Stimulated activated CD8-positive, alpha-beta memory T cell treated with anti-CD3 and anti-CD28 coated beads, Interleukin-2, amount 100 ng/mL, for 1 hour (primary cell): ENCODE data around the gene FYB1.

ENCODE experiments used
- DNase-seq, 2 donors: peaks; one replicate each; pipeline ENCODE4 v3.0.0-alpha.2; 2020; ENCODE audit warnings: low read depth in 2 of 2

The FYB1 gene

DNA sequence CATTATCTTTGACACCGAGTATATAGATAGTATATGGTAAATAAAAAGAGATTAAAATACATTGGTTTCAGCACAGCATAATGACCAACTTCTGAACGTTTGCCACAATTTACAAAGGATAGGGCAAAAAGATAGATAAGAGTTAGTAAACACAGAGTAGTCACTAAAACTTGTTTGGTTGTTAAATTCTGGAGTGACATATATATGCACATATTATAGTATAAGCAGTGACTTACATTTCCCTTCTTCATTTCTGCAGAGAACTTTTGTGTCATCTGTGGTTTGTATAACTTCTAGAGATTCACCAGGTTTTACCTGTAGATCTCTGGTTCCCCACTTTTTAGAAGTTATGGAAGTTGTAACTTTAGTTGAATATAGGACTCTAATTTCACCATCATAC, 100.7 kb downstream of the FYB1 start:
- no peak for DNase-seq

DNA sequence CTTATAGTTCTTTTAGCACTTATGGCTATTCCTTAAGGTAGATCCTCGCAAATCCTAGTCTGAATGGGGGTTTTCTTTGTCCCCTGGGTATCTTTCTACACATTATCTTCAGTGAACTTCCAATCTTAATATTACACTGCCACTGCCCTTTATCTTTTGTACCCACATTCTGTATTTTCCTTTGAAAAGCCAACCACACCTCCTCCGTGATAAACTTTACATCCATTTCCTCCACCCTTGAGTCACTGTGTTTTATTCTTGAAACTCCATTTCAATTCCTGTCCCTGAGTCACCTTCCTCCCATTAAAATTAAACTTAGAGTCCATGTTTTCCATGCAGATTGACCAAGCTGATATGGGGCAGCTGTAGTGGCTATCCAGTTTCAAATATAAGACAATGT, 102.0 kb downstream of the FYB1 start:
- DNase-seq = no peak

DNA sequence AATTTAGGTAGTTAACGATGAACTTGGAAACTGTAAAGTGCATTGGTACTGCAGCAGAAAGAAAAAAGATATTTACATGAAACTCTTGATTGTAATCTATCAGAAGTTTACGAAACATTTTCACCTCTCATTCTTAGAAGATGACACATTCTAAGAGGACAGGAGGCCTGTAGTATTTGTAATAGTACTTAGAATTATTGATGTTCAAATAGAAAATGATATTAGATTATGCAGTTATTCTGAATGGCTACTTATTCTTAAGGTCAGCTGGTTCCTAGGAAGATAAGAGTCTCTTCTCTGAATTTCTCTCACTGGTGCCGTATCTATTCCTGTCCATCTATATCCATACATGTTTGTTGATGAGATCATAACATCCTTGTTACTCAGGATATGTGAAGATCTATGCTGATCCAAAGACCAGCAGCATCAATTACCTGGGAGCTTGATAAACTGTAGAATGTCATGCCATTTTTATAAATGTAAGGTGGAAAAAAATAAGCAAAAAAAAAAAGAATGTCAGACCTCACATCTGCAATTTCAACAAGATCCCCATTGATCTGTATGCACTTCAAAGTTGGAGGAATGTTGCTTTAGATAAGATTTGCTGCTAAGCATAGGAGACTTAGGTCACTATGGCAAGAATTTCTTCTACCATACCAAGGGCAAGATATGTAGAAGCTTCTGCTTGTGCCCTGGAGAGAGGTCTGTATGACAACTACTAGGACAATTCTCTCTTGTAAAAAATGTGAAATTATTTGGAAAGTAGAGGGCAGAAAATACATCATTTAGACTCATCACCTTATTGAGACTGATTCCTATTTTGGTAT, 102.8 kb downstream of the FYB1 start:
- DNase-seq = no peak

DNA sequence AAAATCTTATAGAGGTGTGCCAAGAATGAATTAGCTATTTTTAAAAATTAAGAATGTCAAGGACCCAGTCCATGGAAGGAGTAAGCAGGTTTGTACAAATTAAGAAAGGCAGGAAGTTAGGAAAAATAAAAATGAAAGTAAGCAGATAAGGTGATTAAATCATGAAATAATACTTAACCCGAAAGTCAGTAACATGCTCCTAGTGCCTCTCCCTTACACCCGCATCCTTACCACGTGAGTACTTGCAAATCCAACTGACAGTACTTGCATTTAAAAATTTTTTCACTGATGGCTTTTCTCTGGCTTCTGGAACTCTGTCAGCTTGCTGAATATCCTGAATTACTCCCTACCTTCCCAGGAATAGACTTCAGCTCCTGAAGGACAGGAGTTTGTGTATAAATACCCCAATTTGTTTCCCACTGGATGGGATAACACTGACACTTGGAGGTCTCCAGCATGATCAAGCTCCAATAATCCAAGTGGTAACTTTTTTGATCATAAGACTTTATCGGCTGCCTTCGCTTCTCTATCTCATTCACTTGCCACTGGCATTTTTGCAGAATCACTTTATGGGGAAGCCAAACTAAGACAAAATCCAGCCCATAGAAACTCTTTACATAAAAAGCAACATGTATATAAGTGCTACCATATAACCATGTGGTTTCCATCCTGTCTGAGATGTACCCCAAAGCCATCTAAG, 103.6 kb downstream of the FYB1 start:
- no peak for DNase-seq

DNA sequence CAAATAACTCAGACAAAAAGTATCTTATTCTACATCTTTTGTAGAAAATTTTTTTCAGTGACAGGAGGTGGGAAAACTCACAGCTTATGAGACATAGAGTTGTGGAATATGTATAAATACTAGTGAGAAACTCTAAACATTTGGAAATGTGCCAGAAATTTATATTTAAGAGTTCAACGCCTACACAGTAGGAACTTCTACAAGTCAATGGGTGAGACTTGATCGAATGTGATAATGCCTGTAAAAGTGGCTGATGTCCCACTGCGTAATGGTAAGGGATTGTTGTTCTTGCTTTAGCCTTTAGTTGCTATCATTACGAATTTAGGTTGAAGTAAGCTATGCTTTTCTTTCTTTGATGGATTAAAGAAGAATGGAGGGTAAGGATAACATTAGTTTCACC, 105.2 kb downstream of the FYB1 start:
- no peak for DNase-seq

DNA sequence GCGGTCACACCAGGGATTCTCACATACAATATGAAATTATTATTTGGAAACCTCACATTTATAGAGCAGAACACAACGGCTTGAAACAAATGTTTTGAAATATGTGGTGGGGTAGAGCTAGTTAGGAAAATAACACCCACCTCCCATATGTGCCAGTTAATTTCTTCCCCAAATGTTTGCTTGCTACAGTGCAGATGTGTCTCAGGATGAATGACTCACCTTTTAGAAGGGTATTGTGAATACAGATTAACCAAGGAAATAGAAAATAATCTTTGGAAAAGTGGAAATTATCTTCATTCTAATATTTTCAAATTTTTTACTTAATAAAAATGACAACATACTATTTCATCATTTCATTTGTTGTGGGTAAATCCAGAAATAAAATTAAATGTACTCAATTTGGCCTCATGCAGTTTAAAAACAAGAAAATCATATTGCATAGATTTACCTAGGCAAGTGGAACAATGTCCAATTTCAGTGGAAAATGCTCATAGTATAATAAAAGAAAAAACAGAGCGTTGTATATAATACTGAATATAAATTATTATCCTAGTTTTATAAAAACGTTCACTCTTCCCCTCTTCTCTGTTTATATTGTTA, 105.9 kb downstream of the FYB1 start:
- no peak for DNase-seq

DNA sequence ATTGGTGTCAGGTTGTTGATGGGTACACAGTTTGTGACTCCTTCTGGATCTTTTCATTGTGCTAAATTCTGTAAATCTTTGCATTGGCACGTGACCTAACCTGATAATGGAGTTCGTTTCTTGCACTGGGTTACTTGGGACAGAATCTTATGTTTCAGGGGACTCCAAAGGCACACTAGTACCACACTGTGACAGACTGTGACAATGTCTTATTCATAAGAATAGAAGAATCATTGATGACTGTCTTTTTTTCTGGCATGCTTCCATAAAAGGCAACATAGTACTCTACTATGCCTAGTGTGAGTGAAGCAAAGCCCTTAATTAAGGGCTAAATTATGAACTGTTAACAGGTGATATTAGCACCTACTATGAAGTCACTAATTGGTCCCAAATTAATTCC, 109.8 kb downstream of the FYB1 start:
- no peak for DNase-seq

DNA sequence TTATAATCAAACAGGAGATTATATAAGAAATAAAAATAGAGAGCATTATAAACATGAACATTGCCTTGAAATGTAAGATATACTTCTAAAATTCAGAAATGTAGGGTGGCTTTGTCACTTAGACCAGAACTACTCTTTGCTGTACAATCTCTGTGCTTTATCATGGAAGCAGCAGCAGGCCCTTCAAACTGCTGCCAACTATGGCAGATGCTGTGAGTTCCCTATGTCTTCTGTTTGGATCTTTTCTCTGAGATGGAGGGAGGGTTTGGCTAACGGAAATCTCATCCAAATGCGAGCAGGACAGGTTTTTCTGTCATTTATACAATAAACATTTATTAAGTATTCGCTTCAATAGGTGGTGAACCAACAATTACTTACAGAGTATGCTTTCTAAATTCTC, 110.4 kb downstream of the FYB1 start:
- DNase-seq = no peak

DNA sequence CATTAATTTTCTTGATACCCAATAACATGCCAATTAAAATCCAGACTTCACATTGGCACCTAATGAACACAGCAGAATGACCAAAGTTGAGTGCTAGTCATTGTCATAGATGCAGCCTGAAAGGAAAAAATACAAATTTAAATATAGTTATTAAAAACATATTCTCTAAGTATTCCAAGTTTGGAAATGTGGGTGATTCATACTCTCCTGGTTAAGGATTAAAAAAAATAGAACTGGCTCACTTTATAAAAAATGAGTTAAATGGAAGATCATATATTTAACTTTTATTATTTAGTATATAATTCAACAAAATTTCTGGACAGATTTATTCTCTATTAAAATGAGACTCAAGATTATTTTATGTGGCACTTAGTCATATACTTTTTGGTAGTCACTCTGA, 112.0 kb downstream of the FYB1 start:
- DNase-seq = no peak

DNA sequence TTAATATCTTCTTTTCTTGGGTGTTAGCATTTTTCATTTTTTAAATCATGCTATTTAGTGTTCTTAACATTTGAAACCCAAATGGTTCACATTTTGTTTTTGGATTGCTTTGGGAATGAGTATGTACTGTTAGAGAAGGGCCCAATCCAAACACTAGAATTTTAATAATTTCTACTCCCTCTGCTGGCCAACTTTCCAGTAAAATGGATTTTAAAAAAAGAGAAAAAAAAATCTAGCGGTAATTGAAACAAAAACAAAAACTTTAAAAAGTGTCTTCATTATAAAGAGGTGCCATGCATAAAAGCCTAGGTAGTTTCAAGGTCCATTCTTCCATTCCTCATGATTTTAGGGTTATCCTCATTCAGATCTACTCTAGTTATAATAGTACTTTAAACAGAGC, 113.0 kb downstream of the FYB1 start:
- DNase-seq = no peak

DNA sequence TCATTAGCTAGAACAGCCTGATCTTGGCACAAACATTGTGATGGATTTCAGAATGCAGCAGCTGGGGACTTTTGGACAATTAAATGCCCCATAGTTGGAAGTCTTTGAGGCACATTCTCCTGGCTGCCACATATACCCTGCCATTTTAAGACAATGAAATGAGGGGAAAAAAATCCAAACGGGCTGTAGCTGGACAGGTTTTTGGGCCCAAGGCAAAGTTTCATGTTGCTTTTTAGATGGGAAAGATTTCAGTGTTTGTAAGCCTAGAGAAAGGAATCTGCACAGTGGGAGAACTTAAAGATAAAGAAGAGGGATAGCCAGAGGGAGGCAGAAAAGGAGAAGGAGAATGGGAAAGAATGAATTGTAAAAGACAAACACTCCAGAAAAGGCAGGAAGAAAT, 115.1 kb downstream of the FYB1 start:
- no peak for DNase-seq

DNA sequence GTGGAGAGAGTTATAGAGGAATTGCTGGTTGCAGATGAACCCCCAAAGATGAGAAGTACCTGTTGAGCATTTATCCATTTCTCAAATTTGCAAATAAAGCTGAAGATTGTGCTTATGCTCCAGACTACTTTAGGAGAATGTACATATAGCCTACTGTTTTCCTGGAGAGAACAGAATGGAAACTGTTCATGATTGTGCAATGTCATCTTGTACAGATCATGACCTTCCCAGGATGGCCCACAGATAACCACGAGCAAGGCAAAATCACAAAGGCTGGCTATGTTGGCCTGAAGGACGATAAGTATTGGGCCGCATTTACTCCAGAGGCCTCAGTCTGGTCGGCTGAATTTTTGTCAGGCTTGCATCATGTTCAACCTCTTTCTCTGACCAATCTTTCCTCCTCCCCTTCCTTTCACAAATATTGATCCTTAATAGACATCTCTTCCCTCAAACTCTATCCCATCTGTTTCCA, 116.6 kb downstream of the FYB1 start:
- no peak for DNase-seq

DNA sequence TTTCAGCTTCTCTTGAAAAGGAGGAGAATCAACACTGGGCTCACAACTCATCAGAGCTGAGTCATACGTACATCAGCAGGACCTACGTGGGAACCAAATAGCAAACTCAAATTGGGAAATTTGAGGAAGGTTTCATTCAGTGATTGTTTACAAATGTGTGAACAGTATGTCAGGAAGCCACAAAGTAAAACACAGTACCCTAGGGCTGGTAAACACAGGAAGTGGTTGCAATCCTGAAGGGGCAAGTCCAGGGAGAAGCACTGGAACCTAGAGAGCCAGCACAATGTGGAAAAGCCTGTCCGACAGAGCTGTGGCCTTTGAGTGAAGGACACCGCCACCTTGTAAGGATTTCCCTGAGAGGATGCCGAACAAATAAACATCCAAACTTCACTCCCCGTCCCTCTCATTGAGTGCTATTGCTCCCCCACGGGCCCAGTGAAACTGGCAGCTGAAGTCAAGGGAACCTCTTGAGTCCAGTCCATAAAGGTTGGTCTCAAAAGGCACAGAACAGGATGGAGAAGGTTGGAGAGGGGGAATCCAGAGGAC, 118.4 kb downstream of the FYB1 start:
- no peak for DNase-seq

DNA sequence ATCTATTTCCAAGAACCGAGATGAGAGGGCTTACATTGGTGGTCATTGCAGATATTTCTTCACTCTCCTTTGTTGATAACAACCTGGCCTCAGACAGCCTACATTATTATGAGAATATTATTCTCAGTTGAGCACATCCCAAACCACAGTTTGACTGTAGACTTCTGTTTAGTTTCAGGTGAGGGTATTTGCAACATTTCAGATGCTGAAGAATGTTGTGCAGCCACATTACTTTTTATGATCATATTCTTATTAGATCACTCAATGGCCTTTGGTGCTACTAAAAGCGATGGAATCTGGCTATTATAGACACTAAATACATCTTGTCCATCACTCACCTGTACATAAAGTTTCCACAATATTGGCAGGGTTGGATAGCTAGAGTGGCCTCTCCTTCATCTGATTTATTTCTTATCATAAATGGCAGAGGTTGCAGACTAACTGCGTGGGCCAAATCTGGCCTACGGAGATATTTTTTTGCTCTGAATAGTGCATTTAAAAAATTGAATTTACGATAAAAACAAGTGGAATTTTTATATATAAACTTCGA, 119.0 kb downstream of the FYB1 start:
- no peak for DNase-seq

DNA sequence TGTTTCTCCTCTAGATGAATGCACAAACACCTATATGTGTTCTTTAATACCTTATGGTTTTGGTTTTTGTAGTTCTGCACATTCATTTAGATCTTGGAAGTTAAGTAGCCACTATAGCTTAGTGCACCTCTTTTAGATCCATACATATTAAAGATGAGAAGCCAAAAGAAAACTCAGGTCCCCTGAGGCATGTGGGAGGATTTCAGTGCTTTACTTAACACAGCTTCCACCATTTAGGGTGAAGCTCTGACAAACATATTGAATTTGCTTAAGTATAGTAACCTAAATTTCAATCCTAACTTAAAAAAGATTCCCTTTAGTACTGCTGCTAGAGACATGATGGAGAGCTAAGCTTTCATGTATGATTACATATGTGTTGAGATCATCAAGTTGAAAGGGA, 119.5 kb downstream of the FYB1 start:
- DNase-seq = no peak

DNA sequence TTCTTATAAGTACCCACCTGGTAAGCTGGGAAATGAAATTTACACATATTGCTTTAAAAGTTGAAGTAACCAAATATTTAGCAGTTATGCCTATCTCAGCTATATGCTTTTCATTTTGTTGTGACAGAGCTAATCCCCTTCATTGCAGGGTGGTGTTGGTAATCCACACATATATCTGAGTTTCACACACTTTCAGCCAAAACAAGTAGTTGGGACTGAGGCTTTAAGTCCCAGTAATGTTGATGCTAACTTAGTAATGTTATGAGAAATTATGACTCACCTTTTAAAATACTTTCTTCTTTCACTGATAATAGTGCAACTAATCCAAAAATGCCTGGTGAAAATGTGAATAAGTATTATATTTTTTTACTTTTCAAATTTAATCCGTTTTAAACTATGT, 126.0 kb downstream of the FYB1 start:
- no peak for DNase-seq

DNA sequence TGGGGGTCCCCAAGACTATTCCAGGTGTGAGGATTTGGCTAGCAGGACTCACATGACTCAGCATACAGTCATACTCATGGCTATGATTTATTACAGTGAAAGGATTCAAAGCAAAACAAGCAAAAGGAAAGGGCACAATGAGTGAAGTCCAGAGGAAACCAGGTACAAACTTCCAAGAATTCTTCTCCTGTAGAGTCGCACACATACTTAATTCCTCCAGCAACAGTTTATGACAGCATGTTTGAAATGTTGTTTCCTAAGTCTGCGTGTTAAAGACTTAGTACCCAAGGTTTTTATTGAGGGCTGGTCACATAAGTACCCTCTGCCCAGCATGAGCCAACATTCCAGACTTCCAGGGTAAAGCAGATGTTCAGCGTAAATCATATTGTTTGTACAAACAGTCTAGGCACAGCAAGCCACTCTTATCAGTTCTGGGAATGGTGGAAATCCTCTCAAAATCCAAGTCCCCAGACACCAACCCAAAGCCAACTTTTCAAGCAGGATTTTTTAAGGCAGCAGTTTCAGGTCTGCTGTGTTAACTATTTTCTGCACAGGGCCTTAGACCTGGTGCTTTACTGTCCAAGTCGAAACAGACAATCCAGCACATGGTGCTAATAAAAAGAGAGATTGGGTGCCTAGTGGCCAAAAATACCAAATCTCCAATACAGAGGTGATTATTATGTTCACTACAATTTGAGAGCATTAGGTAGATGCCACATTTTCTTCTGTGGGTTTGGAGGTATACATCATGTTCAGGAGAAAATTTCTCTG, 126.6 kb downstream of the FYB1 start:
- DNase-seq = no peak

DNA sequence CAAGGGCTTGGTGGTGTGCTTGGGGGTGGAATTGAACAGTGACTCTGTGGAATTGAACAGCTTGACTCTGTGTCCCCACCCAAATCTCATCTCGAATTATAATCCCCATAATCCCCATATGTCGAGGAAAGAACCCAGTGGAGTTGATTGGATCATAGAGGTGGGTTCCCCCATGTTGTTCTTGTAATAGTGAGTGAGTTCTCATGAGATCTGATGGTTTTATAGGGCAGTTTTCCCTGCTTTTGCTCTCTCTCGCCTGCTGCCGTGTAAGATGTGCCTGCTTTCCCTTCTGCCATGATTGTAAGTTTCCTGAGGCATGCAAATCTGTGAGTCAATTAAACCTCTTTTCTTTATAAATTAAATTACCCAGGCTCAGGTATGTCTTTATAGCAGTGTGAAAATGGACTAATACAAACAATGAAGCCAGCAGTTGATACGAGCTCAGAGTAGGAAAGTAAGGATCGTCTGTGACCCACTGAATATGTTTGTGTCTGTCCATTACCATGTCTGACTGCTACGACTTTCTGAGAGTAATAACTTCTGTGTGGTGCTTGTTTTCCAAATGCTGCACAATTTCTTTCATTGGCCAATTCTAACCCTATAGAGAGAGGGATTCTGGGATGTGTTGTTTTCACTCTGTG, 127.3 kb downstream of the FYB1 start:
- DNase-seq = no peak

DNA sequence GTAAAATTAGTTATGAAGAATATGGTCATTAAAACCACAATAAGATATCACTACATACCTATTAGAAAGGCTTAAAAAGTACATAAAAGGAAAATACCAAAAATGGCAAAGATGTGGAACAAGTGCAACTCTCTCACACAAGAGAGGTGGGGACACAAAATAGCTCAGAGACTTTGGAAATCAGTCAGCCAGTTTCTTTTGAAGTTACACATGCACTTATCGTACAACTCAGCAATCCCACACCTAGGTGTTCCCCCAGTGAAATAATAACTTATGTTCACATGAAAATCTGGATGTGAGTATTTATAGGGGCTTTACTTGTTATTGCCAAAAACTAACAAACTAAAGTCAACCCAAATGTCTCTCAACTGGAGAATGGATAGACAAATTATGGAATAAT, 135.4 kb downstream of the FYB1 start:
- DNase-seq = no peak

DNA sequence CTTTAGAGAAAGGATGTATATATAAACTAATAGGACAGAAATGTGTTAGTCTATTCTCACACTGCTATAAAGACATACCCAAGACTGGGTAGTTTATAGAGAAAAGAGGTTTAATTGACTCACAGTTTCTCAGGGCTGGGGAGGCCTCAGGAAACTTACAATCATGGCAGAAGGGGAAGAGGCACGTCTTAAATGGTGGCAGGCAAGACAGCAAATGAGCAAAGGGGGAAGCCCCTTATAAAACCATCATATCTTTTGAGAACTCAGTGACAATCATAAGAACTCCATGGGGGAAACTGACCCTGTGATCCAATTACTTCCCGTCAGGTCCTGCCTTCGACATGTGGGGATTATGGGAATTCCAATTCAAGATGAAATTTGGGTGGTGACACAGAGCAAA, 136.4 kb downstream of the FYB1 start:
- no peak for DNase-seq

DNA sequence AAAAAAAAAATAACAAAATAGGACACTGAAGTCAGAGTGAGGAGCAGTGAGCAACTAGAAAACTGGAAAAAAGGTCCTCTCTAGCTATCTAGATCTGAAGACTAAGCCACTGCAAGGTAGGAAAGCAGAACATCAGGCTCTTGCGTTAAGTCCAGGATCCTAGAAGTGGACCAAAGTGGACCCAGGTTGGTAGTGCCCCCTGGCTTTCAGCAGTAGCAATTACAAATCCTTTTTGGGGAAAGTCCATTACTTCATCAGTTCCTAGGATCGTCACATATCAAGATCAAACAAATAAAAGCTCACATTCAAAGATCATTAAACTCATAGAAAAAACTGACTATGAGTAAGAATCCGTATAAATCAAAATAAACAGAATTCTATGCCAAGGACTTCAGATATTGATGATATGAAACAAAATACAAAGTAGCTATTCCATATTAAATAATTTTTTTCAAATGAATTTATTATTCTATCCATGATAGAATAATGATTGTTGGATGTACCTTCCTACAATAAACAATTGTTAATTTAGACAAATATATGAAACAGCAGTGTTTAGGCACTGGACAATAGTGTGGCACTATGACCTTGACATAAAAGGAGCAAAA, 138.7 kb downstream of the FYB1 start:
- DNase-seq = no peak
